ENCODE measurements around the gene TIAM2.

TIAM2 gene

DNA sequence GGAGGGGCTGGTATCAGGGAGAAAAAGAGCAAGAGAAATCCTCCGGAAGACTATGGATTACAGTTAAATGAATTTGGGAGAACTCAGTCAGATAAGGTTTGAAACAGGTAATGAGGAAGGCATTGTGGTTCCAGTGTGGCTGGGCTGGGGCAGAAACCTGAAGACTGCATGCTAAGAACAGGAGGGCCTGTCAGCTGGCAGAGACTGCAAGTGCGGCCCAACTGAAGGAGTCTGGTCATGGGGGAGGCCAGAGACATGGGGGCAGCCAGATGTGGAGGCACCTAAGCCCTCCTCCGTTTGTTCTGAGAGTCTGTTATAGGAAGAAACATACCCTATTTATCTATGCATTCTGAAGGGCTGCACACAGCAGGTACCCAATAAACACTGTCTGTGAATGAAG, 302.6 kb downstream of the TIAM2 start:
- DNase-seq (ENCODE audit: low read depth), result no peak

DNA sequence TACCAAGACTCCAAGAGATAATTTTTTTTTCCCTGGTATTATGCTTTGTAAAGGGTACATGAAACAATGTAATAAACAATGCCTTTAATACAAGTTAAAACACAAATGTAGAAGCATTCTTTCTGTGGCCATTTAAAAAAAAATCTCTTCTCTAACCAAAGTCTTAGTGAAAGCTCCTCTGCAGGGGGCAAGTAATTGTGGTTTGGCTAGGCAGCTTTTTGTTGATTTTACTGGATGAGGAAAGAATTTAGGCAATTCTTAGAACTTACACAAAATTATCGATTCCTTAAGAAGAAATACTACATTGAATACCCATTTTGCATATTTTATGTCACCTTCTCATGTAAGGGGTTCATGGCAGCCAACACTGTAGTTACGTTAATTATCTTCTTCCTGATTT, 306.8 kb downstream of the TIAM2 start:
- no peak for DNase-seq (ENCODE audit: low read depth)

DNA sequence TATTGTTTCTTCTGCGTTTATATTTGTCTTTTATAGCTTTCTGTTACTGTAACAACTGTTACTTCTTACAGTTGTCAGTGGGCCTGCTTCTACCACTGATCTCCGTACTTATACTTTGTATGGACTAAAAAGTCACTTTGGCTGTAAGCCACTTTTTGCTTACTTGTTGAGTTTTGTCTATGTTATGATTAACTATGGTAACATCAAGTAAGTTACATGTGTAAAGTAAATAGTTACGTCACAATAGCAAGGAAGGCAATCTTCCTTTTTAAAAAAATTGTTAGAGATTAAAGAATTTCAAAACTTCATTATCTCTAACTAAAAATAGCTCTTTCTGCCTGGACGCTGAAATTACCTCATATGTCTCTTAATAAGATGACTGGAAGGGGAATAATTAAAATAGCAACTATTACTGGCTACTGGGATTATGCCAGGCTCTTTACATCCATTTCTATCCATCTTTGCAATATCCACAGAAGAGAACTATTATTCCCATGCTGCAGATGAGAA, 308.3 kb downstream of the TIAM2 start:
- DNase-seq (ENCODE audit: low read depth), result no peak

DNA sequence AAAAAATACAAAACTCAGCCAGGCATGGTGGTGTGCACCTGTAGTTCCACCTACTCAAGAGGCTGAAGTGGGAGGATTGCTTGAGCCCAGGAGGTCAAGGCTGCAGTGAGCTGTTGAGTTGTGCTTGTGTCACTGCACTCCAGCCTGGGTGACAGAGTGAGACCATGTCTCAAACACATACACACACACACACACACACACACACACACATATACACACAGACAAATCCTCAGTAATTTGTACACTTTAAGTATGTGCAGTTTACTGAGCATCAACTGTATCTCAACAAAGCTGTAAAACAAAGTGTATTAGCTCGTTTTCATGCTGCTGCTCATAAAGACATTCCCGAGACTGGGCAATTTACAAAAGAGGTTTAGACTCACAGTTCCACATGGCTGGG, 311.8 kb downstream of the TIAM2 start:
- DNase-seq (ENCODE audit: low read depth), result no peak
